ENCODE data around the gene APOC3.

Gene APOC3

DNA sequence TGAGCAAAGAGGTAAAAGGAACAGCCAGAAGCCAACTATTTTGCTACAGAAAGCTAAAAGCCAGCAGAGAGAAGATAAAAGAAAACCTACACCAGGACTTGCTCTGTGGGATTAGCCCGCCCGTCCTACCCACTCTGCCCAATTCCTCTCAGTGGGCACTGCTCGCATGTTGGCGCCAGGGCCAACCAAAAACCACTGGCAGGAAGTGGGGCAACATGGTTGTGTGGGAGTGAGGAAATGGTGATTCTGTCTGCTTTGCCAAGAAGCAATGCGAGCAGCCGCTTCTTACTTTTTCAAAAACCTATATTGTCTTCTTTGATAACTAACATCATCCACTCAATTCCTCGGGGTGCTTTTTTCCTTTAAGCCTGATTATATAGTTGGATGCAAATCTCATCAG lies 21.9 kb downstream of the APOC3 start:
- no peak for DNase-seq (ENCODE audit: low read depth)
- no peak overlapping the region for H3K4me3 ChIP-seq (ENCODE audit: low read depth, low read length)
- TF ChIP-seq CTCF (IDR thresholded peaks at IDR 0.05; ENCODE audit: insufficient read depth, low read depth, low read length, missing control alignments): no peak

- no peak for TF ChIP-seq CTCF (IDR thresholded peaks at IDR 0.05; ENCODE audit: insufficient read depth, low read depth, low read length, missing control alignments)
- peak; percentile 47 for DNase-seq (ENCODE audit: low read depth)
- no peak overlapping the region for H3K4me3 ChIP-seq (ENCODE audit: low read depth, low read length)
These were observed 22.7 kb downstream of the APOC3 start for GRCh38 chr11:116852261-116853031.

DNA sequence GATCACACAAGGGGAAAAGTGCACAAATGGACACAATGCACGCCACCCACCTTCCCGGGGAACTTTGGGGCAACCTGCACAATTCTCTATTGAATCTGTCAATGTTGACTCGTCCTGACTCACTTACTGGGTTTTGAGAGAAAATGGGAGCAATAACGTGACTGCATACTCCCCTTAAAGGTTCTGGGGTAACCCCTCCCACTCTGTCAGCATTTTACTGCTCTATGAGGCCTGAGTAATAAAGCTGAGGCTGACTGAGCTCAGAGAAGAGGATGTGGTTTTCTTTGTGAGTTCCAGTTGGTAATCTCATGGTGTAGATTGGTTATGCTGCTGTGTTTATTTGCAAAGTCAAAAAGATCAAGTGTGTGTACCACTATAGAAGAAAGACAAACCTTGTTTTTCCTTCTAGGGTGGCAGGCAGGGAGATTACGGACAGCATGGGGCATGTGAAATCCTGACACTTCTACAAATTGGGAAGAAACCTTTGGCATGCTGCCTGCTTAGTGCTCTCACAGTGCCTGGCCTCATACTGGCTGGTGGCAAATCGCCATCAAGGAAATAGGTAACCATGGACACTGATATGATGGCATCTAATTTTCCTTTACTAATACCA lies 23.9 kb downstream of the APOC3 start:
- no peak for TF ChIP-seq CTCF (IDR thresholded peaks at IDR 0.05; ENCODE audit: insufficient read depth, low read depth, low read length, missing control alignments)
- peak; percentile 90 for DNase-seq (ENCODE audit: low read depth)
- peak overlapping the region; percentile 21 for H3K4me3 ChIP-seq (ENCODE audit: low read depth, low read length)

- no peak for TF ChIP-seq CTCF (IDR thresholded peaks at IDR 0.05; ENCODE audit: insufficient read depth, low read depth, low read length, missing control alignments)
- no peak overlapping the region for H3K4me3 ChIP-seq (ENCODE audit: low read depth, low read length)
- DNase-seq (ENCODE audit: low read depth): no peak
These were observed 25.7 kb downstream of the APOC3 start for GRCh38 chr11:116855413-116855812.

- no peak for TF ChIP-seq CTCF (IDR thresholded peaks at IDR 0.05; ENCODE audit: insufficient read depth, low read depth, low read length, missing control alignments)
- no peak for DNase-seq (ENCODE audit: low read depth)
- H3K4me3 ChIP-seq (ENCODE audit: low read depth, low read length): no peak overlapping the region
These were observed 26.7 kb downstream of the APOC3 start for GRCh38 chr11:116856423-116856822.

DNA sequence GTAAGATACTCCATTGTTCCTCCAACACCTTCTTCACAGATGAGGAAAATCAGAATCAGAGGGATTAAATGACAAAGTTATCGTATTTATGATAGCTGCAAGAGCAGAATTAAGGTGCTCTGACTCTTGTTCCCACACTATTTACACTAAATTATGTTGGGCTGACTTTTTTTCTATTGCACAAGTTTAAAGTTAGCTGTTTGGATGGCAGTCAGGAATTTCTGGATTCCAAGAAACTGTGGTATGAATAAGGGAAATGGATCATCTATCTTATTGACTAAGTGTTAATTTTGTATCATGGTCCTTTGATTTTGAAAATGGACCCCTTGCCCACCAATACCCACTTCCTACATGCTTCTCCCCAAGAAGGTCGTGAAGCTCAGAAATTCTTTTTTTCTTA lies 27.6 kb downstream of the APOC3 start:
- DNase-seq (ENCODE audit: low read depth): no peak
- no peak overlapping the region for H3K4me3 ChIP-seq (ENCODE audit: low read depth, low read length)
- TF ChIP-seq CTCF (IDR thresholded peaks at IDR 0.05; ENCODE audit: insufficient read depth, low read depth, low read length, missing control alignments): no peak

Data from GM12865 (cell line).